ENCODE measurements around the gene CDK16.

Gene CDK16

GRCh38 chrX:47226531-47227333 lies 8.3 kb downstream of the CDK16 start:
- Histone ChIP-seq H3K4me3 (ENCODE audit: low read length in 2 of 2) (no peak overlapping the region), H3K9me3 (ENCODE audit: control insufficient read depth in 2 of 2, low read length in 2 of 2) (no peaks in the 10 kb centered on the region), H3K4me1 (ENCODE audit: control insufficient read depth in 2 of 2, insufficient read depth in 2 of 2, low read length in 2 of 2) (no peaks in the 10 kb centered on the region), H3K9ac (ENCODE audit: low read depth in 1 of 2, low read length in 2 of 2) (no peak overlapping the region), H3K27ac (ENCODE audit: low read depth in 2 of 2, low read length in 2 of 2) (no peak overlapping the region), H3K27me3 (ENCODE audit: control insufficient read depth in 2 of 2, insufficient read depth in 2 of 2, low read length in 2 of 2) (peaks cover 0 to 2% of the 10 kb centered on the region in 2 donors), H3K36me3 (ENCODE audit: control insufficient read depth in 2 of 2, insufficient read depth in 2 of 2, low read length in 2 of 2) (peaks cover 51 to 56% of the 10 kb centered on the region in 2 donors)

- peaks cover 51 to 56% of the 10 kb centered on the region in 2 donors for H3K36me3 ChIP-seq (ENCODE audit: control insufficient read depth in 2 of 2, insufficient read depth in 2 of 2, low read length in 2 of 2)
- no peaks in the 10 kb centered on the region for H3K9me3 ChIP-seq (ENCODE audit: control insufficient read depth in 2 of 2, low read length in 2 of 2)
- no peak overlapping the region for H3K9ac ChIP-seq (ENCODE audit: low read depth in 1 of 2, low read length in 2 of 2)
- no peak overlapping the region for H3K27ac ChIP-seq (ENCODE audit: low read depth in 2 of 2, low read length in 2 of 2)
- H3K4me1 ChIP-seq (ENCODE audit: control insufficient read depth in 2 of 2, insufficient read depth in 2 of 2, low read length in 2 of 2): no peaks in the 10 kb centered on the region
- H3K4me3 ChIP-seq (ENCODE audit: low read length in 2 of 2): no peak overlapping the region
- peaks cover 0 to 2% of the 10 kb centered on the region in 2 donors for H3K27me3 ChIP-seq (ENCODE audit: control insufficient read depth in 2 of 2, insufficient read depth in 2 of 2, low read length in 2 of 2)
Observed at GRCh38 chrX:47227334-47227583, 8.8 kb downstream of the CDK16 start.

- H3K4me1 ChIP-seq (ENCODE audit: control insufficient read depth in 2 of 2, insufficient read depth in 2 of 2, low read length in 2 of 2): peaks cover 0 to 4% of the 10 kb centered on the region in 2 donors
- H3K9ac ChIP-seq (ENCODE audit: low read depth in 1 of 2, low read length in 2 of 2): no peak overlapping the region
- H3K36me3 ChIP-seq (ENCODE audit: control insufficient read depth in 2 of 2, insufficient read depth in 2 of 2, low read length in 2 of 2): peaks cover 44 to 46% of the 10 kb centered on the region in 2 donors
- H3K27ac ChIP-seq (ENCODE audit: low read depth in 2 of 2, low read length in 2 of 2): no peak overlapping the region
- no peak overlapping the region for H3K4me3 ChIP-seq (ENCODE audit: low read length in 2 of 2)
- H3K9me3 ChIP-seq (ENCODE audit: control insufficient read depth in 2 of 2, low read length in 2 of 2): no peaks in the 10 kb centered on the region
- peaks cover 2% of the 10 kb centered on the region in 2 donors for H3K27me3 ChIP-seq (ENCODE audit: control insufficient read depth in 2 of 2, insufficient read depth in 2 of 2, low read length in 2 of 2)
Observed at GRCh38 chrX:47228550-47229270, 10.2 kb downstream of the CDK16 start.

- no peak overlapping the region for H3K4me3 ChIP-seq (ENCODE audit: low read length in 2 of 2)
- peaks cover 2% of the 10 kb centered on the region in 2 donors for H3K27me3 ChIP-seq (ENCODE audit: control insufficient read depth in 2 of 2, insufficient read depth in 2 of 2, low read length in 2 of 2)
- H3K4me1 ChIP-seq (ENCODE audit: control insufficient read depth in 2 of 2, insufficient read depth in 2 of 2, low read length in 2 of 2): peaks cover 0 to 4% of the 10 kb centered on the region in 2 donors
- no peak overlapping the region for H3K27ac ChIP-seq (ENCODE audit: low read depth in 2 of 2, low read length in 2 of 2)
- no peaks in the 10 kb centered on the region for H3K9me3 ChIP-seq (ENCODE audit: control insufficient read depth in 2 of 2, low read length in 2 of 2)
- H3K36me3 ChIP-seq (ENCODE audit: control insufficient read depth in 2 of 2, insufficient read depth in 2 of 2, low read length in 2 of 2): peaks cover 37 to 39% of the 10 kb centered on the region in 2 donors
- H3K9ac ChIP-seq (ENCODE audit: low read depth in 1 of 2, low read length in 2 of 2): no peak overlapping the region
Observed at GRCh38 chrX:47229427-47229826, 10.9 kb downstream of the CDK16 start.

- Histone ChIP-seq H3K27me3 (ENCODE audit: control insufficient read depth in 2 of 2, insufficient read depth in 2 of 2, low read length in 2 of 2) (peaks cover 2% of the 10 kb centered on the region in 2 donors), H3K27ac (ENCODE audit: low read depth in 2 of 2, low read length in 2 of 2) (no peak overlapping the region), H3K9ac (ENCODE audit: low read depth in 1 of 2, low read length in 2 of 2) (no peak overlapping the region), H3K9me3 (ENCODE audit: control insufficient read depth in 2 of 2, low read length in 2 of 2) (no peaks in the 10 kb centered on the region), H3K36me3 (ENCODE audit: control insufficient read depth in 2 of 2, insufficient read depth in 2 of 2, low read length in 2 of 2) (peaks cover 28 to 32% of the 10 kb centered on the region in 2 donors), H3K4me3 (ENCODE audit: low read length in 2 of 2) (no peak overlapping the region), H3K4me1 (ENCODE audit: control insufficient read depth in 2 of 2, insufficient read depth in 2 of 2, low read length in 2 of 2) (peaks cover 0 to 4% of the 10 kb centered on the region in 2 donors)
Observed at GRCh38 chrX:47230136-47230868, 11.8 kb downstream of the CDK16 start.

GRCh38 chrX:47231167-47231566 lies 12.7 kb downstream of the CDK16 start:
- no peak overlapping the region for H3K9ac ChIP-seq (ENCODE audit: low read depth in 1 of 2, low read length in 2 of 2)
- no peak overlapping the region for H3K27ac ChIP-seq (ENCODE audit: low read depth in 2 of 2, low read length in 2 of 2)
- peaks cover 19 to 23% of the 10 kb centered on the region in 2 donors for H3K36me3 ChIP-seq (ENCODE audit: control insufficient read depth in 2 of 2, insufficient read depth in 2 of 2, low read length in 2 of 2)
- H3K4me3 ChIP-seq (ENCODE audit: low read length in 2 of 2): no peak overlapping the region
- H3K27me3 ChIP-seq (ENCODE audit: control insufficient read depth in 2 of 2, insufficient read depth in 2 of 2, low read length in 2 of 2): peaks cover 2% of the 10 kb centered on the region in 2 donors
- no peaks in the 10 kb centered on the region for H3K9me3 ChIP-seq (ENCODE audit: control insufficient read depth in 2 of 2, low read length in 2 of 2)
- H3K4me1 ChIP-seq (ENCODE audit: control insufficient read depth in 2 of 2, insufficient read depth in 2 of 2, low read length in 2 of 2): peaks cover 0 to 4% of the 10 kb centered on the region in 2 donors

GRCh38 chrX:47232197-47232802 lies 13.8 kb downstream of the CDK16 start:
- peak overlapping the region; percentile 96 to 98 for H3K27ac ChIP-seq (ENCODE audit: low read depth in 2 of 2, low read length in 2 of 2)
- H3K9me3 ChIP-seq (ENCODE audit: control insufficient read depth in 2 of 2, low read length in 2 of 2): no peaks in the 10 kb centered on the region
- H3K36me3 ChIP-seq (ENCODE audit: control insufficient read depth in 2 of 2, insufficient read depth in 2 of 2, low read length in 2 of 2): peaks cover 10 to 12% of the 10 kb centered on the region in 2 donors
- peaks cover 0 to 4% of the 10 kb centered on the region in 2 donors for H3K4me1 ChIP-seq (ENCODE audit: control insufficient read depth in 2 of 2, insufficient read depth in 2 of 2, low read length in 2 of 2)
- H3K9ac ChIP-seq (ENCODE audit: low read depth in 1 of 2, low read length in 2 of 2): peak overlapping the region; percentile 76 to 91
- peak overlapping the region; percentile 75 to 78 for H3K4me3 ChIP-seq (ENCODE audit: low read length in 2 of 2)
- peaks cover 2 to 5% of the 10 kb centered on the region in 2 donors for H3K27me3 ChIP-seq (ENCODE audit: control insufficient read depth in 2 of 2, insufficient read depth in 2 of 2, low read length in 2 of 2)

GRCh38 chrX:47232803-47233332 lies 14.4 kb downstream of the CDK16 start, which contains the start of gene USP11:
USP11 (plus strand) TSS chrX:47233009; CDS start chrX:47233044, 35 bp downstream.
- Histone ChIP-seq H3K27ac (ENCODE audit: low read depth in 2 of 2, low read length in 2 of 2) (peak within 1 kb of the TSS; percentile 96 to 98), H3K4me3 (ENCODE audit: low read length in 2 of 2) (peak within 1 kb of the TSS; percentile 75 to 78), H3K27me3 (ENCODE audit: control insufficient read depth in 2 of 2, insufficient read depth in 2 of 2, low read length in 2 of 2) (peaks cover 2 to 5% of the 10 kb centered on the region in 2 donors), H3K4me1 (ENCODE audit: control insufficient read depth in 2 of 2, insufficient read depth in 2 of 2, low read length in 2 of 2) (peaks cover 0 to 4% of the 10 kb centered on the region in 2 donors), H3K9me3 (ENCODE audit: control insufficient read depth in 2 of 2, low read length in 2 of 2) (no peaks in the 10 kb centered on the region), H3K36me3 (ENCODE audit: control insufficient read depth in 2 of 2, insufficient read depth in 2 of 2, low read length in 2 of 2) (peaks cover 9% of the 10 kb centered on the region in 2 donors), H3K9ac (ENCODE audit: low read depth in 1 of 2, low read length in 2 of 2) (peak within 1 kb of the TSS; percentile 83 to 91)

GRCh38 chrX:47233333-47234113 lies 15.0 kb downstream of the CDK16 start:
- H3K36me3 ChIP-seq (ENCODE audit: control insufficient read depth in 2 of 2, insufficient read depth in 2 of 2, low read length in 2 of 2): peaks cover 5% of the 10 kb centered on the region in 2 donors
- peak overlapping the region; percentile 96 to 98 for H3K27ac ChIP-seq (ENCODE audit: low read depth in 2 of 2, low read length in 2 of 2)
- H3K27me3 ChIP-seq (ENCODE audit: control insufficient read depth in 2 of 2, insufficient read depth in 2 of 2, low read length in 2 of 2): peaks cover 2 to 5% of the 10 kb centered on the region in 2 donors
- H3K9ac ChIP-seq (ENCODE audit: low read depth in 1 of 2, low read length in 2 of 2): peak overlapping the region; percentile 83 to 91
- H3K9me3 ChIP-seq (ENCODE audit: control insufficient read depth in 2 of 2, low read length in 2 of 2): no peaks in the 10 kb centered on the region
- peak overlapping the region; percentile 75 to 78 for H3K4me3 ChIP-seq (ENCODE audit: low read length in 2 of 2)
- H3K4me1 ChIP-seq (ENCODE audit: control insufficient read depth in 2 of 2, insufficient read depth in 2 of 2, low read length in 2 of 2): peaks cover 0 to 4% of the 10 kb centered on the region in 2 donors
